ENCODE results near the gene HIBCH.
A peak's percentile ranks its signal among the peaks of the same experiment; 100 is the strongest.

HIBCH gene

DNA sequence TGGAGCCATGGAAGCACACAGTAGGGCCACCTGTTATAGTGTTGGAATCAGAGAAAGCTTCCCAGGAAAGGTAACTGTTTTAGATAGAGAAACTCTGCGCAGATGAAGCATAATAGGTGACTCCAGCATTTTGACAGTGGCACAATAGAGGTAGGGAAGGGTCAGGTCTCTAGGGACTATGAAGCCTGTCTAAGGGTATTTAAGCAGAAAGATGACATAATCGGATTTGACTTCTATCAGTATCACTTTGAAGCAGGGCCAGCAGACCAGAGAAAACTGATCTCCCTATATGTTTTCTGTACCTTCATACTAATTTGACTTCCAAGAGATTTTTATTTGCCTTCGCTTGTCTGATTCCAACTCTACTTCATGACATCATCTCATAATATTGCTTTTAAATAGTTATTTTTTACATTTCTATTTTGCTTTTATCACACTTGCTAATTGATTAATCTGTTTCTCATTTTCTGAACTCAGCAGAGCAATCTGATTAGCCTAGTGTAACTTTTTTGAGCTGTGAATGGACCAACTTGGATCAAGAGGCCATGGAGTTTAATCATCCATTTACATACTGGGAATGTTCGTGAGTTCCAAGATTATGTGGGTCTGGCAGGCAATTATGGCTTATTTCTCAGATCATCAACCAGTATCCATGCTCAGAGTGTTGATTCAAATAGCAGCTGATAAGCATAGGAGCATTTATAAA, 8.4 kb upstream of the HIBCH start:
- Histone ChIP-seq H3K79me2 (peaks cover under 1% of the 10 kb centered on the region), H3K27me3 (ENCODE audit: control insufficient read depth, insufficient read depth, low read length) (no peaks in the 10 kb centered on the region), H3K27ac (no peak overlapping the region), H2AFZ (no peak overlapping the region), H3K4me1 (no peaks in the 10 kb centered on the region), H3K9me3 (ENCODE audit: control insufficient read depth, low read length) (no peaks in the 10 kb centered on the region), H3K36me3 (ENCODE audit: control insufficient read depth, insufficient read depth, low read length) (no peaks in the 10 kb centered on the region), H3K9ac (no peak overlapping the region), H3K4me2 (ENCODE audit: low read length) (no peak overlapping the region), H3K4me3 (ENCODE audit: low read depth, low read length) (no peak overlapping the region)
- no peak for TF ChIP-seq CTCF (IDR thresholded peaks at IDR 0.05)

GRCh38 chr2:190325588-190325987, 6.0 kb upstream of the HIBCH start:
- H3K9ac ChIP-seq, result no peak overlapping the region
- no peaks in the 10 kb centered on the region for H3K9me3 ChIP-seq (ENCODE audit: control insufficient read depth, low read length)
- TF ChIP-seq CTCF (IDR thresholded peaks at IDR 0.05), result no peak
- no peak overlapping the region for H3K27ac ChIP-seq
- H2AFZ ChIP-seq, result no peak overlapping the region
- no peak overlapping the region for H3K4me2 ChIP-seq (ENCODE audit: low read length)
- H3K27me3 ChIP-seq (ENCODE audit: control insufficient read depth, insufficient read depth, low read length), result no peaks in the 10 kb centered on the region
- peaks cover 10% of the 10 kb centered on the region for H3K79me2 ChIP-seq
- no peaks in the 10 kb centered on the region for H3K4me1 ChIP-seq
- no peak overlapping the region for H3K4me3 ChIP-seq (ENCODE audit: low read depth, low read length)
- H3K36me3 ChIP-seq (ENCODE audit: control insufficient read depth, insufficient read depth, low read length), result no peaks in the 10 kb centered on the region

DNA sequence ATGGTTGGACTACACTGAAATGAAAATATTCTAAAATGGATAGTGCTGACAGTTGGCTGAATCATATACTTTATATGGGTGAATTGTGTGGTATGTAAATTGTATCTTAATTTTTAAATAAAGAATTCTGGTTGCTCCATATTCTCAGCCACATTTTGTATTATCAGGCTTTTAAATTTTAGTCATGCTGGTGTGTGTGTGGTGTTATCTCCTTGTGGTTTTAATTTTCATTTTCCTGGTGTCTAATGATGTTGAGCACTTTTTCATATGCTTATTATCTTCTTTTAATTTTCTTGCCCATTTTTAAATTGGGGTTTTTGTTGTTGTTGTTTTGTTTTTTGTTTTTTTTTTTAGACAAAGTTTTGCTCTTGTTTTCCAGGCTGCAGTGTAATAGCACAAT, 3.8 kb upstream of the HIBCH start:
- Histone ChIP-seq H3K4me2 (ENCODE audit: low read length) (no peak overlapping the region), H3K27ac (no peak overlapping the region), H3K4me1 (peaks cover under 1% of the 10 kb centered on the region), H3K9me3 (ENCODE audit: control insufficient read depth, low read length) (no peaks in the 10 kb centered on the region), H2AFZ (no peak overlapping the region), H3K27me3 (ENCODE audit: control insufficient read depth, insufficient read depth, low read length) (no peaks in the 10 kb centered on the region), H3K9ac (no peak overlapping the region), H3K79me2 (peaks cover 11% of the 10 kb centered on the region), H3K4me3 (ENCODE audit: low read depth, low read length) (no peak overlapping the region), H3K36me3 (ENCODE audit: control insufficient read depth, insufficient read depth, low read length) (no peaks in the 10 kb centered on the region)
- TF ChIP-seq CTCF (IDR thresholded peaks at IDR 0.05), result no peak

DNA sequence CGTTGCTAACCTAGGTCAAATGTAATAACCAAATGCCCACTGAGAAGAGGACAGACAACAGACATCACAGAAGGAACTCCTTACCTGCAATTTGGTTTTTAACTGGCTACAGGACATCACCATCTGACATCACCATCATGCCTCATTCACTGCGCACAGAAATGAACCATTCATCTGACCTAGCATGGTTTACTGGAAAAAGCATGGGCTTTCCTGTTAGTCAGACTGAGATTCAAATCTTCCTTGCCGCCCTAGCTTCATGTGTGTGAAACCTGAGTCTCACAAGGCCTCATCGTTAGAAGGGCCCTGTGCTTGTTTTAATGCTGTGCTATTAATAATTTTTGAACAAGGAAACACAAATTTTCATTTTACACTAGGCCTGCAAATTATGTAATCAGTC, 1.1 kb upstream of the HIBCH start:
- Histone ChIP-seq H3K27ac (peak overlapping the region; percentile 72), H3K36me3 (ENCODE audit: control insufficient read depth, insufficient read depth, low read length) (no peaks in the 10 kb centered on the region), H3K4me1 (peaks cover 5% of the 10 kb centered on the region), H3K9me3 (ENCODE audit: control insufficient read depth, low read length) (no peaks in the 10 kb centered on the region), H3K4me3 (ENCODE audit: low read depth, low read length) (no peak overlapping the region), H3K27me3 (ENCODE audit: control insufficient read depth, insufficient read depth, low read length) (no peaks in the 10 kb centered on the region), H3K4me2 (ENCODE audit: low read length) (no peak overlapping the region), H3K79me2 (peaks cover 18% of the 10 kb centered on the region), H2AFZ (peak overlapping the region; percentile 77), H3K9ac (no peak overlapping the region)
- no peak for TF ChIP-seq CTCF (IDR thresholded peaks at IDR 0.05)

- no peak for TF ChIP-seq CTCF (IDR thresholded peaks at IDR 0.05)
- H3K9ac ChIP-seq, result no peak overlapping the region
- H3K36me3 ChIP-seq (ENCODE audit: control insufficient read depth, insufficient read depth, low read length), result no peaks in the 10 kb centered on the region
- H3K9me3 ChIP-seq (ENCODE audit: control insufficient read depth, low read length), result no peaks in the 10 kb centered on the region
- peaks cover 25% of the 10 kb centered on the region for H3K79me2 ChIP-seq
- peaks cover 5% of the 10 kb centered on the region for H3K4me1 ChIP-seq
- H3K27me3 ChIP-seq (ENCODE audit: control insufficient read depth, insufficient read depth, low read length), result no peaks in the 10 kb centered on the region
- peak overlapping the region; percentile 74 for H3K4me2 ChIP-seq (ENCODE audit: low read length)
- H3K27ac ChIP-seq, result peak overlapping the region; percentile 72
- H3K4me3 ChIP-seq (ENCODE audit: low read depth, low read length), result peak overlapping the region; percentile 69
- H2AFZ ChIP-seq, result peak overlapping the region; percentile 77
Observed at GRCh38 chr2:190318931-190319554, 583 bp downstream of the HIBCH start.

Measured in parathyroid adenoma (tissue), 2 donors.